Prostate gland (tissue), 2 donors: ENCODE data around the gene CCDC78. TPM values are rescaled to one million over a fixed set of nuclear protein-coding genes. Genes with fewer than 3 reads are reported as not detected.

Experiments
- DNase-seq: peaks from one replicate; pipeline ENCODE4 v3.0.0-alpha.2; 2019; ENCODE audit warnings: low spot score
- H3K27ac ChIP-seq, 2 donors: fragments of 200-600 bp; sonication (generic); 2 replicates each; pipeline ENCODE4 v1.5.1; 2017 to 2019
- H3K27me3 ChIP-seq: fragments of 200-600 bp; sonication (generic); replicated peaks from 2 replicates; pipeline ENCODE4 v1.5.1; 2019; ENCODE audit not compliant: insufficient read depth
- H3K36me3 ChIP-seq, 2 donors: fragments of 200-600 bp; sonication (generic); 1 replicate in 1 of 2; 2 replicates in 1 of 2; pipeline versions ENCODE4 v1.5.1 to v1.8.1; 2017 to 2019
- H3K4me1 ChIP-seq: fragments of 200-600 bp; sonication (generic); replicated peaks from 2 replicates; pipeline ENCODE4 v1.5.1; 2019
- H3K4me3 ChIP-seq, 2 donors: fragments of 200-600 bp; sonication (generic); 2 replicates each; pipeline ENCODE4 v1.5.1; 2017 to 2019
- H3K9me3 ChIP-seq: fragments of 200-600 bp; sonication (generic); 2 replicates; pipeline ENCODE4 v1.5.1; 2017
- POLR2A ChIP-seq: fragments of 450-650 bp; IDR thresholded peaks from one replicate; pipeline ENCODE4 v1.6.1; 2016; ENCODE audit warnings: antibody characterized with exemption, mild to moderate bottlenecking
- POLR2AphosphoS5 ChIP-seq: sonication (generic); formaldehyde crosslinking; IDR thresholded peaks from one replicate; pipeline ENCODE4 v1.6.1; 2017; ENCODE audit warnings: antibody characterized with exemption
- WGBS: methylation state at CpG from one replicate; pipeline ENCODE4 v1.1.5; 2018; 5-methylcytosine and 5-hydroxymethylcytosine counted together
- intact Hi-C: fragments of 100-400 bp; cut with DNase I; formaldehyde crosslinking; loops from one replicate; pipeline ENCODE4 v1.14.2; 2022
- total RNA-seq, 2 donors: library from RNA; depleted of rRNA; stranded (reverse); fragments of >200 nt; gene quantifications; one replicate each; pipeline ENCODE4 v1.1.0, GENCODE V29; 2016
- TF ChIP-seq, protein P1 (sequence below), 4 experiments: fragments of 200-600 bp in 2 of 4; fragments of 450-650 bp in 2 of 4; sonication (generic) in 2 of 4; IDR thresholded peaks; 1 replicate in 3 of 4; 2 replicates in 1 of 4; pipeline ENCODE4 v1.5.1; 2016 to 2019; ENCODE audit warnings: antibody characterized with exemption in 4 of 4, mild to moderate bottlenecking in 2 of 4, moderate library complexity in 2 of 4

Gene CCDC78
- total RNA-seq, 2 donors from 2014 or later: 2.3 to 3.0 TPM

DNA sequence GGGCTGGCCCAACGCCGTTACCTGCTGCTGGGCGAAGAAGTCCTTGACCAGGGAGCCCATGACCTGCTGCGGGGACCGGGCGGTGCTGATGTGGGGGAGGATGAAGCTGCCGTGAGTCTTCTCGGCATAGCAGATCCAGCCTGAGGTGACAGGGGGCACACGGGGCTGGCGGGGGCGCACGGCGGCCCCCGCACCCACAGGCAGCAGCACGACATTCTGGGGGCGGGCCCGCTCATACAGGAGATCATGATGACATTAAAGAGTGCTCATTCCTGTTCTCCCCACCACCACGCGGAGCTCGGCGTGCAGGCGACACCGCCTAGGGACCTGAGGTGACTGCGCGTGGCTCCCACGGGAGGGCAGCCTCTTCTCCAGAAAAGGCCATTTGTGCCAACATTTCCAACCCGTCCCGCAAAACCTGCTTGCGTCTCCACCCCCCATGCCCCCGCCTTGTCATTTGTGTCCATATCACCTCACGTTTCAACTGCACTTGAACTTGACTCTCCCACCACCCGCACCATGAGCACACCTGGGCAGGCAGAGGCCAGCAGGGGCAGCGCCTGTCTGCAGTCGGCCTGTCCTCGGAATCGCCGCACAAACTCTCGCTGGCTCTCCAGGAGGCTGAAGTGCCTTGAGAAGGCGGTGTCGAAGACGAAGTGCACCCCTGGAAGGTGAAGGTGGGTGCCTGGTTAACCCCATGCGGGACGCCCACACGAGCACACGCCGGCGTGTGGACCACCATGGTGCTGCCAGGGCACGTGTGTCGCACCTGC lies 8.2 kb upstream of the CCDC78 start:
- H3K27ac ChIP-seq: no peak overlapping the region
- peaks cover 0 to 14% of the 10 kb centered on the region in 2 donors for H3K36me3 ChIP-seq
- H3K27me3 ChIP-seq: no peaks in the 10 kb centered on the region
- no peak for DNase-seq
- H3K9me3 ChIP-seq: no peaks in the 10 kb centered on the region
- TF ChIP-seq, protein P1, sequence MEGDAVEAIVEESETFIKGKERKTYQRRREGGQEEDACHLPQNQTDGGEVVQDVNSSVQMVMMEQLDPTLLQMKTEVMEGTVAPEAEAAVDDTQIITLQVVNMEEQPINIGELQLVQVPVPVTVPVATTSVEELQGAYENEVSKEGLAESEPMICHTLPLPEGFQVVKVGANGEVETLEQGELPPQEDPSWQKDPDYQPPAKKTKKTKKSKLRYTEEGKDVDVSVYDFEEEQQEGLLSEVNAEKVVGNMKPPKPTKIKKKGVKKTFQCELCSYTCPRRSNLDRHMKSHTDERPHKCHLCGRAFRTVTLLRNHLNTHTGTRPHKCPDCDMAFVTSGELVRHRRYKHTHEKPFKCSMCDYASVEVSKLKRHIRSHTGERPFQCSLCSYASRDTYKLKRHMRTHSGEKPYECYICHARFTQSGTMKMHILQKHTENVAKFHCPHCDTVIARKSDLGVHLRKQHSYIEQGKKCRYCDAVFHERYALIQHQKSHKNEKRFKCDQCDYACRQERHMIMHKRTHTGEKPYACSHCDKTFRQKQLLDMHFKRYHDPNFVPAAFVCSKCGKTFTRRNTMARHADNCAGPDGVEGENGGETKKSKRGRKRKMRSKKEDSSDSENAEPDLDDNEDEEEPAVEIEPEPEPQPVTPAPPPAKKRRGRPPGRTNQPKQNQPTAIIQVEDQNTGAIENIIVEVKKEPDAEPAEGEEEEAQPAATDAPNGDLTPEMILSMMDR (IDR thresholded peaks at IDR 0.05): no peak
- no peak for TF ChIP-seq POLR2AphosphoS5
- TF ChIP-seq POLR2A: no peak
- H3K4me3 ChIP-seq: no peak overlapping the region
- intact Hi-C loops: no loop called here
- WGBS: 90% methylated on average over 49 of the region's 49 CpGs
- H3K4me1 ChIP-seq: no peaks in the 10 kb centered on the region

DNA sequence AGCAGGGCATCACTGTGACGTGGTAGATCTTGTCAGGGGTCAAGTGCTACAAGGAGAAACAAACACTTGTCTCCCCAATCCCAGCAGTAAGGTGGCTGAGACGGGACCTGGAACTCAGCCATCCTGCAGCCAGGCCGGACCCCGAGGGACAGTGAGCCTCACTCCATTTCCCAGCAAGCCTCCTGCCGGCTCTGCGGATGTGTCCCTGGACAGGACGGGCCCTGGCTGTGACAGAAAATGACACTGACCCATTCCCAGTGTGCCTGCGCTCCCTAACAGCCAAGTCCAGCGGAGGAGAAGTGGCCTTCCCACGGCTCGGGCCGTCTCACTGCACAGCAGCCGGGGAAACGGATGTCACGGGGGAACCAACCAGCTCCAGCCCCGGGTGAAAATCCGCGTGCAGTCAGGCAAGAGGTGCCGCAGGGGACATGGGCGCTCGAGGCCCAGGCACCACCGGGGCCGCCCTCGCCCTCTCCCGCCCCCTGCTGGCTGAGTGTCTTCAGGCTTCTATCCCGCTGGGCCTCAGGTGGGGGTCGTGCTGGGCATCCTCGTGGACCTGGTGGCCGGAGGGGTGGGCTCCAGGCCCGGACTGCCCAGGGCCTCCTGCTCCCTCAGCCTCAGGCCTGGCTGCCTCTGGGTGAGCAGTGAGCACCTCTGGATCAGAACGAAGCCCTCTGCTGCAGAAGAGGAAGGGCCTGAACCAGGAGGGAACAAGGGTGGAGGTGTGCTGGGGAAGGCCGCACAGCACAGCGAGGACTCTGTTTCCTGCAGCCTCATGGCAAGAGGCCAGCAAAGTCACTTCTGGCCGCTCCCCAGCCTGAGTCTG lies 7.4 kb upstream of the CCDC78 start:
- H3K4me1 ChIP-seq: peaks cover 2% of the 10 kb centered on the region
- peaks cover 0 to 14% of the 10 kb centered on the region in 2 donors for H3K36me3 ChIP-seq
- 82% methylated on average over 34 of the region's 34 CpGs for WGBS
- intact Hi-C loops: no loop called here
- H3K9me3 ChIP-seq: no peaks in the 10 kb centered on the region
- no peaks in the 10 kb centered on the region for H3K27me3 ChIP-seq
- TF ChIP-seq, protein P1 (IDR thresholded peaks at IDR 0.05): peak in 1 of 4 experiments; percentile 13
- no peak for TF ChIP-seq POLR2A
- DNase-seq: no peak
- no peak overlapping the region for H3K27ac ChIP-seq
- H3K4me3 ChIP-seq: no peak overlapping the region

DNA sequence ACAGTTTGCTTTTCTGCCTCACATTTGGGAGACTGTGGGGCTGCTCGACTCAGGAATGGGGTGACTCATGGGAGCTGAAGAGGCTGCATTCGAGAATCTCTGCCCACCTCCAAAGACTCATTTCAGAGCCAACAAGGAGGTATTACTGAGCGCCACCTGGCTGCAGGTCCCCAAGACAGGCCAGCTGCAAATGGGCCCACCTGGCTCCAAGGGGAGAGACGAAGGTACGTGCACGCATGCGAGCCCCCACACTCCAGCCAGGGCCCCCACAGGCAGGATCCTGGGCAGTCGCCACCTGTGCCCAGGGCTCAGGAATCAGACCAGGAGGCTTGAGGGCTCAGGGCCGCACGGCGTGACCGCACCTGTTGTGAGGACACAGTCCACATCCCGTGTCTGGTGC lies 6.7 kb upstream of the CCDC78 start:
- TF ChIP-seq, protein P1 (IDR thresholded peaks at IDR 0.05): no peak
- no peak for TF ChIP-seq POLR2AphosphoS5
- no peak for TF ChIP-seq POLR2A
- Histone ChIP-seq H3K27me3 (no peaks in the 10 kb centered on the region), H3K4me1 (peaks cover 8% of the 10 kb centered on the region), H3K4me3 (no peak overlapping the region), H3K9me3 (no peaks in the 10 kb centered on the region), H3K36me3 (peaks cover 0 to 14% of the 10 kb centered on the region in 2 donors), H3K27ac (no peak overlapping the region)
- DNase-seq: no peak
- WGBS: 86% methylated on average over 13 of the region's 13 CpGs
- intact Hi-C loops: no loop called here

DNA sequence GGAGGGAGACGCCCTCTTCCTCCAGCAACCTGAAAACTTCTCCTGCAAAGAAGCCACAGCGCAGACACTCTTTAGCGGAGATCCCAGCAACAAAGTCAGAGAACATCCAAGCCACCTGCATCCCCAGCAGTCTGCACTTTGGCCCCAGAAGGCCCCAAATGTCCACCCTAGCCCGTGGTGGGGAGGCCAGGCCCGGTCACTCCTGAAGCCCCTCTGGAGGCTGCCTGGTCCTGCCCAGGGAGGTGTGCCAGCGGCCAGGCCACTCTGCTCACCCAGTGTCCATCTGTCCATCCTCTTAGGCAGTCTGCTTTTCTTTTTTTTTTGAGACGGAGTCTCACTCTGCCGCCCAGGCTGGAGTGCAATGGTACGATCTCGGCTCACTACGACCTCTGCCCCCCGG lies 6.1 kb upstream of the CCDC78 start:
- H3K36me3 ChIP-seq: peaks cover 0 to 14% of the 10 kb centered on the region in 2 donors
- no peak for DNase-seq
- peaks cover 14% of the 10 kb centered on the region for H3K4me1 ChIP-seq
- H3K27ac ChIP-seq: no peak overlapping the region
- H3K27me3 ChIP-seq: no peaks in the 10 kb centered on the region
- WGBS: 94% methylated on average over 12 of the region's 12 CpGs
- no peak for TF ChIP-seq POLR2AphosphoS5
- TF ChIP-seq, protein P1 (IDR thresholded peaks at IDR 0.05): no peak
- TF ChIP-seq POLR2A: no peak
- no peaks in the 10 kb centered on the region for H3K9me3 ChIP-seq
- H3K4me3 ChIP-seq: no peak overlapping the region
- intact Hi-C loops: no loop called here
